Bronchial epithelial cell (primary cell): ENCODE measurements around the gene SUSD6. TPM values are rescaled to one million over a fixed set of nuclear protein-coding genes. Genes with fewer than 3 reads are reported as not detected.

Source experiments
- DNase-seq: peaks from one replicate; pipeline ENCODE4 v3.0.0-alpha.2; 2010; ENCODE audit warnings: low read depth
- FAIRE-seq: peaks from 2 replicates; lab custom pipeline; 2011; peaks lifted over from hg19 to GRCh38; lab: Jason Lieb, UNC
- H3K27me3 ChIP-seq: 2 replicates; pipeline ENCODE4 v1.5.1; 2011; ENCODE audit warnings: low read length; ENCODE audit not compliant: control insufficient read depth, insufficient read depth
- H3K36me3 ChIP-seq: 2 replicates; pipeline ENCODE4 v1.5.1; 2011; ENCODE audit warnings: low read length; ENCODE audit not compliant: control insufficient read depth, insufficient read depth
- H3K4me3 ChIP-seq: 2 replicates; pipeline ENCODE4 v1.5.1; 2011; ENCODE audit warnings: mild to moderate bottlenecking, low read depth, low read length, control low read depth
- total RNA-seq: library from RNA; depleted of rRNA; stranded (reverse); fragments of >200 nt; gene quantifications from 2 replicates; pipeline ENCODE4 v1.2.1, GENCODE V29; 2014
- TF ChIP-seq, protein P1 (sequence below): IDR thresholded peaks from 2 replicates; pipeline ENCODE4 v1.5.1; 2011; ENCODE audit warnings: mild to moderate bottlenecking, moderate library complexity, low read length, control low read depth, inconsistent platforms; ENCODE audit not compliant: insufficient read depth, severe bottlenecking

SUSD6 gene
- total RNA-seq, 1 donor from 2014 or later: 3.9 TPM

- H3K36me3 ChIP-seq: no peaks in the 10 kb centered on the region
- TF ChIP-seq, protein P1, sequence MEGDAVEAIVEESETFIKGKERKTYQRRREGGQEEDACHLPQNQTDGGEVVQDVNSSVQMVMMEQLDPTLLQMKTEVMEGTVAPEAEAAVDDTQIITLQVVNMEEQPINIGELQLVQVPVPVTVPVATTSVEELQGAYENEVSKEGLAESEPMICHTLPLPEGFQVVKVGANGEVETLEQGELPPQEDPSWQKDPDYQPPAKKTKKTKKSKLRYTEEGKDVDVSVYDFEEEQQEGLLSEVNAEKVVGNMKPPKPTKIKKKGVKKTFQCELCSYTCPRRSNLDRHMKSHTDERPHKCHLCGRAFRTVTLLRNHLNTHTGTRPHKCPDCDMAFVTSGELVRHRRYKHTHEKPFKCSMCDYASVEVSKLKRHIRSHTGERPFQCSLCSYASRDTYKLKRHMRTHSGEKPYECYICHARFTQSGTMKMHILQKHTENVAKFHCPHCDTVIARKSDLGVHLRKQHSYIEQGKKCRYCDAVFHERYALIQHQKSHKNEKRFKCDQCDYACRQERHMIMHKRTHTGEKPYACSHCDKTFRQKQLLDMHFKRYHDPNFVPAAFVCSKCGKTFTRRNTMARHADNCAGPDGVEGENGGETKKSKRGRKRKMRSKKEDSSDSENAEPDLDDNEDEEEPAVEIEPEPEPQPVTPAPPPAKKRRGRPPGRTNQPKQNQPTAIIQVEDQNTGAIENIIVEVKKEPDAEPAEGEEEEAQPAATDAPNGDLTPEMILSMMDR: no peak
- DNase-seq (no peak), FAIRE-seq (no peak)
- H3K4me3 ChIP-seq: no peak overlapping the region
- no peaks in the 10 kb centered on the region for H3K27me3 ChIP-seq
Measured at GRCh38 chr14:69632593-69633151, 21.3 kb downstream of the SUSD6 start.

DNA sequence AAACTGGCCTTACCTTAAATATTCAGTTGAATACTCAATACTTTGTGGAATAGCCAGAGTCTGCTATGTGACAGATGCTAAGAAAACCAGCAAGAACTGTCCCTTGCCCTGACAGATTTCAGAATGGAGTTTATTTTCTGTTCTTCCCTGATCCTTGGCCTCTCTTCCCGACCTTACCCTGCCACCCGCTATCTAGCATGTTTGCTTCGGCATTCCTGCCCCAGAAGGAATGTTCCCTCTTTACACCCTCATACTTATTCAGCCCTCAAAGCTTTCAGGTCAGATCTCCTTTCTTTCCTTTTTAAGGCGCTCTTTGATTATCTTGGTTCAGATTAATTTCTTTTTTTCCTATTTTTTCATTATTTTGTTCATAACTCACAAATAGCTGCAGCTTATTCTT, 21.8 kb downstream of the SUSD6 start:
- TF ChIP-seq, protein P1: no peak
- Histone ChIP-seq H3K36me3 (no peaks in the 10 kb centered on the region), H3K4me3 (no peak overlapping the region), H3K27me3 (no peaks in the 10 kb centered on the region)
- DNase-seq (no peak), FAIRE-seq (no peak)

- Histone ChIP-seq H3K4me3 (no peak overlapping the region), H3K36me3 (no peaks in the 10 kb centered on the region), H3K27me3 (no peaks in the 10 kb centered on the region)
- FAIRE-seq (no peak), DNase-seq (no peak)
- TF ChIP-seq, protein P1: no peak
Measured at GRCh38 chr14:69635981-69636639, 24.7 kb downstream of the SUSD6 start.

- no peak for DNase-seq
- no peaks in the 10 kb centered on the region for H3K27me3 ChIP-seq
- TF ChIP-seq, protein P1: no peak
- H3K36me3 ChIP-seq: no peaks in the 10 kb centered on the region
- no peak for FAIRE-seq
- H3K4me3 ChIP-seq: no peak overlapping the region
Measured at GRCh38 chr14:69636718-69637480, 25.5 kb downstream of the SUSD6 start.

DNA sequence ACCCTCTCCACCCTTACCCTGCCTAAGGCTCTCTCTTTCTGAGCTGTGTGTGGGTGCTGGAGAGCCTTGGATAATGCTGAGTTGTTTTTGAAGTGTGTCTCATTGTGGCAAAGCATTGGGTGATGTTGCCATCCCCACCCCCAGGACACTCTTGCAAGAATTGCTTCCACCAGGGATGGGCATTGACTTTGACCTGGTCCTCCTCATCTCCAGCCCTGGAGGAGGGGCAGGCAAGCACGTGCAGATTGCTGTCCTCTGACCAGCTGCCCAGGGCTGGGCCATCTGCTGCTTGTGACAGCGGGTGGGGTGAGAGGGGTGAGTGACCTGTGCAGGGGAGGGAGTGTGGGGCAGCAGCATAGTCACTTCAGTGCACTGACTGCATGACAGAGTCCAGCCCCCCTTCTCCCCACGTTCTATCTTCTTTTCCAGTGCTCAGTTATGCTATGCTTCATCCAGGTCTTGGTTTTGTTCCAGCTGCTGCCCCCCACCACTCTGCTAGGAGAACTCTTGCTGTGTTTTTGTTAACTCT, 26.2 kb downstream of the SUSD6 start:
- TF ChIP-seq, protein P1: no peak
- H3K4me3 ChIP-seq: no peak overlapping the region
- H3K27me3 ChIP-seq: no peaks in the 10 kb centered on the region
- no peak for DNase-seq
- no peak for FAIRE-seq
- H3K36me3 ChIP-seq: peaks cover under 1% of the 10 kb centered on the region
